Panc1 (cell line): ENCODE measurements around the gene BOC. TPM values are rescaled to one million over a fixed set of nuclear protein-coding genes. Genes with fewer than 3 reads are reported as not detected.

Experiments used
- ATAC-seq: fragments of 200-7000 bp; cut with Tn5 transposase; 2 replicates; pipeline ENCODE4 v1.9.1; 2020; ENCODE audit warnings: mild to moderate bottlenecking, moderate library complexity
- BruUV-seq: library from RNA; stranded (reverse); fragments of 400-500 nt; replicated peaks from 2 replicates; lab custom pipeline; 2021; lab: Mats Ljungman, UMichigan
- CTCF ChIA-PET: fragments of 300-600 bp; sonication (Branson Sonifier 250); formaldehyde crosslinking; loops from one replicate; lab custom pipeline; 2022; ENCODE audit warnings: antibody characterized with exemption; lab: Charles Lee
- POLR2A ChIA-PET: fragments of 300-600 bp; sonication (Branson Sonifier 250); formaldehyde crosslinking; loops from one replicate; lab custom pipeline; 2022; ENCODE audit warnings: antibody characterized with exemption; lab: Charles Lee
- DNase-seq: peaks from one replicate; pipeline ENCODE4 v3.0.0-alpha.2; 2010; ENCODE audit warnings: low read depth, low spot score
- H3K27ac ChIP-seq: 2 replicates; pipeline ENCODE4 v1.5.1; 2011; ENCODE audit warnings: mild to moderate bottlenecking, low read length, inconsistent platforms
- H3K27me3 ChIP-seq: fragments of 200-500 bp; sonication (Bioruptor generic); 2 replicates; pipeline ENCODE4 v1.6.0; 2014; ENCODE audit warnings: low read length, inconsistent platforms; ENCODE audit not compliant: control insufficient read depth, insufficient read depth
- H3K36me3 ChIP-seq: fragments of 200-500 bp; sonication (Bioruptor generic); 2 replicates; pipeline ENCODE4 v1.5.1; 2014; ENCODE audit warnings: inconsistent platforms, mild to moderate bottlenecking, low read length, moderate library complexity; ENCODE audit not compliant: control insufficient read depth, insufficient read depth
- H3K4me1 ChIP-seq: 2 replicates; pipeline ENCODE4 v1.5.1; 2011; ENCODE audit warnings: inconsistent platforms, mild to moderate bottlenecking, low read length, moderate library complexity; ENCODE audit not compliant: control insufficient read depth, insufficient read depth
- H3K4me3 ChIP-seq, 2 experiments: 2 replicates each; pipeline ENCODE4 v1.5.1; 2011 to 2012; ENCODE audit warnings: low read depth in 2 of 2, low read length in 2 of 2, mild to moderate bottlenecking in 2 of 2, inconsistent platforms in 1 of 2, moderate library complexity in 1 of 2
- H3K9me3 ChIP-seq: fragments of 200-500 bp; sonication (Bioruptor generic); 2 replicates; pipeline ENCODE4 v1.5.1; 2014; ENCODE audit warnings: low read depth, mild to moderate bottlenecking, inconsistent platforms, low read length, moderate library complexity; ENCODE audit not compliant: control insufficient read depth, insufficient read depth
- CTCF ChIP-seq: fragments of 450-650 bp; IDR thresholded peaks from 2 replicates; pipeline ENCODE4 v1.5.1; 2017; ENCODE audit warnings: mild to moderate bottlenecking
- REST ChIP-seq, 2 experiments: IDR thresholded peaks; 2 replicates each; pipeline ENCODE4 v1.6.1; 2011 to 2012; ENCODE audit warnings: low read depth in 2 of 2, control low read depth in 1 of 2, low read length in 1 of 2, mild to moderate bottlenecking in 1 of 2, moderate library complexity in 1 of 2; ENCODE audit not compliant: insufficient read depth in 1 of 2
- TCF7L2 ChIP-seq: IDR thresholded peaks from 2 replicates; pipeline ENCODE4 v1.6.1; 2011; ENCODE audit warnings: mild to moderate bottlenecking, low read depth, low read length, inconsistent platforms
- in situ Hi-C: cut with HindIII; loops from 2 replicates; pipeline ENCODE4 v1.10.0; 2016; ENCODE audit warnings: low sequenced_read_pairs, low pct_unique_long_range_greater_than_20kb
- intact Hi-C: fragments of 100-400 bp; cut with micrococcal nuclease; formaldehyde crosslinking; loops from one replicate; pipeline ENCODE4 v1.10.0; 2022; ENCODE audit not compliant: unreplicated experiment
- total RNA-seq: library from RNA; stranded (reverse); gene quantifications from one replicate; pipeline ENCODE4 v1.2.1, GENCODE V29; 2021; ENCODE audit not compliant: unreplicated experiment

BOC gene
- total RNA-seq, 1 experiment from 2014 or later: 0.33 TPM

- in situ Hi-C loops: no loop called here
Measured at GRCh38 chr3:113183748-113184661, 27.4 kb upstream of the BOC start.

More at GRCh38 chr3:113183748-113184661, 27.4 kb upstream of the BOC start:
- Histone ChIP-seq H3K27ac (no peak overlapping the region), H3K9me3 (no peaks in the 10 kb centered on the region), H3K4me1 (no peaks in the 10 kb centered on the region), H3K4me3 (no peak overlapping the region), H3K36me3 (no peaks in the 10 kb centered on the region), H3K27me3 (no peaks in the 10 kb centered on the region; the same call in 1 of the 2 replicates)
- intact Hi-C loops: no loop called here
- ChIA-PET CTCF (no interaction called here), POLR2A (interaction anchor here (0.6 kb wide), 1 partner anchor 1965 kb away, joined by 3 read pairs; no protein-coding TSS in a partner anchor)
- BruUV-seq: no TSS peak
- ATAC-seq: no peak
- TF ChIP-seq CTCF: no peak
- no peak for TF ChIP-seq REST (IDR thresholded peaks at IDR 0.05; ENCODE audit: insufficient read depth in 1 of 2, low read depth in 2 of 2, low read length in 1 of 2)
- no peak for TF ChIP-seq TCF7L2
- DNase-seq: no peak
